Endothelial cell of umbilical vein (primary cell): ENCODE results near the gene TMEM92. TPM values are rescaled to one million over a fixed set of nuclear protein-coding genes. Genes with fewer than 3 reads are reported as not detected.
"Not testable (repeated sequence)": the region's sequence is repeated elsewhere in the genome, so short reads cannot be mapped to it uniquely, and the experiment has no call there.

Experiments
- BruUV-seq: library from RNA; stranded (reverse); fragments of 400-500 nt; replicated peaks from 2 replicates; lab custom pipeline; 2021; lab: Mats Ljungman, UMichigan
- CTCF ChIA-PET: fragments of 300-600, 350-600 bp; sonication (Branson Sonifier 250); formaldehyde crosslinking; loops from one replicate; lab custom pipeline; 2021; ENCODE audit warnings: antibody characterized with exemption, inconsistent platforms; lab: Charles Lee
- POLR2A ChIA-PET: fragments of 300-600, 350-600 bp; sonication (Branson Sonifier 250); formaldehyde crosslinking; loops from one replicate; lab custom pipeline; 2021; ENCODE audit warnings: antibody characterized with exemption, inconsistent platforms; lab: Charles Lee
- DNase-seq: peaks from one replicate; pipeline ENCODE4 v3.0.0-alpha.2; 2011; ENCODE audit warnings: low read depth, low spot score
- FAIRE-seq: peaks from 2 replicates; lab custom pipeline; 2011; peaks lifted over from hg19 to GRCh38; lab: Jason Lieb, UNC
- H2AFZ ChIP-seq: 2 replicates; pipeline ENCODE4 v1.6.0; 2012; ENCODE audit warnings: low read depth, low read length, control low read depth, inconsistent platforms
- H3K27ac ChIP-seq: 2 replicates; pipeline ENCODE4 v1.5.1; 2011; ENCODE audit warnings: low read depth, mild to moderate bottlenecking, control low read depth, low read length, moderate library complexity; ENCODE audit not compliant: insufficient read depth
- H3K27me3 ChIP-seq, 2 experiments: 2 replicates each; pipeline versions ENCODE4 v1.6.0 to v1.6.1; 2011; ENCODE audit warnings: low read length in 2 of 2, mixed read lengths in 1 of 2; ENCODE audit not compliant: control insufficient read depth in 2 of 2, insufficient read depth in 2 of 2
- H3K36me3 ChIP-seq, 2 experiments: 2 replicates in 1 of 2; 3 replicates in 1 of 2; pipeline ENCODE4 v1.5.1; 2011; ENCODE audit warnings: low read length in 2 of 2, mild to moderate bottlenecking in 1 of 2, moderate library complexity in 1 of 2; ENCODE audit not compliant: control insufficient read depth in 2 of 2, insufficient read depth in 2 of 2; ENCODE audit errors: extremely low read depth in 1 of 2
- H3K4me1 ChIP-seq: 3 replicates; pipeline ENCODE4 v1.5.1; 2011; ENCODE audit warnings: mild to moderate bottlenecking, low read length; ENCODE audit not compliant: control insufficient read depth, insufficient read depth; ENCODE audit errors: extremely low read depth
- H3K4me2 ChIP-seq: 2 replicates; pipeline ENCODE4 v1.6.1; 2011; ENCODE audit warnings: low read length, control low read depth, mixed read lengths; ENCODE audit not compliant: insufficient read depth
- H3K4me3 ChIP-seq, 3 experiments: fragments of 200-600 bp in 1 of 3; sonication (generic), shearing (Covaris generic) in 1 of 3; replicated peaks in 1 of 3; 2 replicates each; pipeline ENCODE4 v1.5.1; 2011 to 2016; ENCODE audit warnings: control low read depth in 3 of 3, low read length in 3 of 3, mild to moderate bottlenecking in 2 of 3, inconsistent platforms in 1 of 3, low read depth in 1 of 3, moderate library complexity in 1 of 3; ENCODE audit not compliant: insufficient read depth in 1 of 3
- H3K79me2 ChIP-seq: 2 replicates; pipeline ENCODE4 v1.6.0; 2012; ENCODE audit warnings: low read length, inconsistent platforms; ENCODE audit not compliant: control insufficient read depth, insufficient read depth
- H3K9ac ChIP-seq: replicated peaks from 2 replicates; pipeline ENCODE3; 2011; ENCODE audit warnings: low read length, control low read depth; ENCODE audit not compliant: insufficient read depth; ENCODE audit errors: extremely low read depth
- H3K9me1 ChIP-seq: replicated peaks from 3 replicates; pipeline ENCODE4 v1.6.0; 2011; ENCODE audit warnings: mild to moderate bottlenecking, low read length; ENCODE audit not compliant: control insufficient read depth, insufficient read depth; ENCODE audit errors: extremely low read depth
- H3K9me3 ChIP-seq: replicated peaks from 2 replicates; pipeline ENCODE4 v1.5.1; 2012; ENCODE audit warnings: low read length, inconsistent platforms; ENCODE audit not compliant: control insufficient read depth, insufficient read depth
- H4K20me1 ChIP-seq: replicated peaks from 2 replicates; pipeline ENCODE3; 2011; ENCODE audit warnings: mild to moderate bottlenecking, low read length; ENCODE audit not compliant: control insufficient read depth, insufficient read depth; ENCODE audit errors: extremely low read depth
- CTCF ChIP-seq, 2 donors: IDR thresholded peaks; 1 replicate in 1 of 2; 2 replicates in 1 of 2; pipeline ENCODE4 v1.5.1; 2011; ENCODE audit warnings: low read length in 2 of 2, mild to moderate bottlenecking in 2 of 2, moderate library complexity in 2 of 2, control low read depth in 1 of 2, inconsistent platforms in 1 of 2, low read depth in 1 of 2; ENCODE audit not compliant: insufficient read depth in 1 of 2; ENCODE audit errors: extremely low read depth in 1 of 2
- EZH2 ChIP-seq: IDR thresholded peaks from 2 replicates; pipeline ENCODE4 v1.6.1; 2012; ENCODE audit warnings: borderline replicate concordance, low read depth, mild to moderate bottlenecking, moderate library complexity, low read length, inconsistent platforms; ENCODE audit not compliant: severe bottlenecking
- FOS ChIP-seq: IDR thresholded peaks from 2 replicates; pipeline ENCODE4 v1.6.1; 2011; ENCODE audit warnings: mild to moderate bottlenecking, low read length, moderate library complexity, borderline replicate concordance; ENCODE audit not compliant: insufficient read depth
- GATA2 ChIP-seq: IDR thresholded peaks from 2 replicates; pipeline ENCODE4 v1.7.0; 2011; ENCODE audit warnings: low read depth, mild to moderate bottlenecking, moderate library complexity, mixed read lengths, low read length; ENCODE audit not compliant: insufficient read length, insufficient read depth
- JUN ChIP-seq: IDR thresholded peaks from 2 replicates; pipeline ENCODE4 v1.6.1; 2011; ENCODE audit warnings: borderline replicate concordance, low read depth; ENCODE audit not compliant: insufficient read length, insufficient read depth
- MAX ChIP-seq: IDR thresholded peaks from 2 replicates; pipeline ENCODE4 v1.6.1; 2011; ENCODE audit not compliant: insufficient read depth, insufficient read length
- MYC ChIP-seq: IDR thresholded peaks from one replicate; pipeline ENCODE4 v1.6.1; 2011; ENCODE audit warnings: mild to moderate bottlenecking, low read depth, low read length
- POLR2A ChIP-seq: IDR thresholded peaks from 2 replicates; pipeline ENCODE4 v1.6.1; 2012; ENCODE audit warnings: low read depth, mild to moderate bottlenecking, control low read depth, low read length
- POLR2AphosphoS5 ChIP-seq: IDR thresholded peaks from 2 replicates; pipeline ENCODE4 v1.6.1; 2012; ENCODE audit warnings: low read depth, mild to moderate bottlenecking, control low read depth, low read length, moderate library complexity; ENCODE audit not compliant: insufficient read depth
- dilution Hi-C: fragments of 300-500 bp; cut with MboI; formaldehyde crosslinking; loops from one replicate; pipeline ENCODE4 v1.15.0; 2019; ENCODE audit warnings: low sequenced_read_pairs; ENCODE audit not compliant: extremely low pct_ligation_motif_present
- intact Hi-C: fragments of 100-400 bp; cut with micrococcal nuclease; formaldehyde crosslinking; loops from one replicate; pipeline ENCODE4 v1.10.0; 2022
- polyA plus RNA-seq, 4 experiments: library from polyadenylated mRNA; depleted of rRNA in 3 of 4; stranded (reverse) in 3 of 4; unstranded in 1 of 4; fragments of >200 nt; gene quantifications; 2 replicates each; pipeline versions ENCODE4 v1.2.1 to v1.2.3, GENCODE V29; 2011 to 2012; ENCODE audit warnings: missing spikeins in 1 of 4
- total RNA-seq: library from RNA; stranded (reverse); gene quantifications from 2 replicates; pipeline ENCODE4 v1.2.3, GENCODE V29; 2021

Gene TMEM92
- total and polyA plus RNA-seq, 2 donors (not counting 3 experiments of a cell fraction or from before 2014, with no cell fraction given), result 0.03 TPM; not detected in 1

GRCh38 chr17:50285941-50286340 is 11.7 kb downstream of the TMEM92 start:
- no peaks in the 10 kb centered on the region for H3K27me3 ChIP-seq
- no peaks in the 10 kb centered on the region for H3K9me1 ChIP-seq
- no peaks in the 10 kb centered on the region for H4K20me1 ChIP-seq
- no peak for DNase-seq
- H3K27ac ChIP-seq, result no peak overlapping the region
- dilution Hi-C loops, result no loop called here
- intact Hi-C loops, result no loop called here
- TF ChIP-seq MAX (no peak), CTCF (IDR thresholded peaks at IDR 0.05; ENCODE audit: extremely low read depth in 1 of 2, insufficient read depth in 1 of 2, low read depth in 1 of 2, low read length in 2 of 2) (no peak), FOS (no peak), JUN (no peak), POLR2A (no peak), MYC (no peak), GATA2 (no peak), POLR2AphosphoS5 (no peak), EZH2 (no peak)
- FAIRE-seq, result no peak
- no peaks in the 10 kb centered on the region for H3K79me2 ChIP-seq
- CTCF ChIA-PET, result interaction anchor here (1.5 kb wide), 1 partner anchor 86 kb away, joined by 6 read pairs; no protein-coding TSS in a partner anchor
- H2AFZ ChIP-seq, result no peak overlapping the region
- H3K4me2 ChIP-seq, result no peak overlapping the region
- H3K9ac ChIP-seq, result no peak overlapping the region
- no peak overlapping the region for H3K4me3 ChIP-seq
- POLR2A ChIA-PET, result no interaction called here
- no peaks in the 10 kb centered on the region for H3K9me3 ChIP-seq
- H3K36me3 ChIP-seq, result no peaks in the 10 kb centered on the region
- no TSS peak for BruUV-seq
- H3K4me1 ChIP-seq, result peaks cover 15% of the 10 kb centered on the region

GRCh38 chr17:50287302-50287701 is 13.0 kb downstream of the TMEM92 start:
- H3K9me1 ChIP-seq, H3K27me3 ChIP-seq, H4K20me1 ChIP-seq, H3K4me3 ChIP-seq, DNase-seq, H3K9me3 ChIP-seq, H3K79me2 ChIP-seq, BruUV-seq, H3K27ac ChIP-seq, FAIRE-seq, POLR2A ChIA-PET, dilution Hi-C loops, intact Hi-C loops, H3K9ac ChIP-seq, H3K4me2 ChIP-seq, H3K36me3 ChIP-seq, H2AFZ ChIP-seq: not testable (repeated sequence)
- peaks cover 15% of the 10 kb centered on the region for H3K4me1 ChIP-seq
- CTCF ChIA-PET, result interaction anchor here (1.1 kb wide), 1 partner anchor 14 kb away, joined by 3 read pairs; no protein-coding TSS in a partner anchor
